Measurements from ENCODE around the gene IFNAR2.

The IFNAR2 gene

GRCh38 chr21:33270986-33271385 is 41.2 kb downstream of the IFNAR2 start:
- DNase-seq = no peak

- DNase-seq = no peak
Measured at GRCh38 chr21:33273044-33273443, 43.3 kb downstream of the IFNAR2 start.

GRCh38 chr21:33278721-33279120 is 49.0 kb downstream of the IFNAR2 start:
- no peak for DNase-seq

GRCh38 chr21:33279330-33279820 is 49.6 kb downstream of the IFNAR2 start:
- no peak for DNase-seq

All from stimulated activated CD4-positive, alpha-beta T cell treated with anti-CD3 and anti-CD28 coated beads, Interleukin-15, amount 100 ng/mL, for 24 hours (primary cell).